ENCODE measurements around the gene ABCA7. TPM values are rescaled to one million over a fixed set of nuclear protein-coding genes. Genes with fewer than 3 reads are reported as not detected.

ABCA7 gene
- total RNA-seq, 4 donors from 2014 or later = 0.59 to 10.4 (median 2.7) TPM

DNA sequence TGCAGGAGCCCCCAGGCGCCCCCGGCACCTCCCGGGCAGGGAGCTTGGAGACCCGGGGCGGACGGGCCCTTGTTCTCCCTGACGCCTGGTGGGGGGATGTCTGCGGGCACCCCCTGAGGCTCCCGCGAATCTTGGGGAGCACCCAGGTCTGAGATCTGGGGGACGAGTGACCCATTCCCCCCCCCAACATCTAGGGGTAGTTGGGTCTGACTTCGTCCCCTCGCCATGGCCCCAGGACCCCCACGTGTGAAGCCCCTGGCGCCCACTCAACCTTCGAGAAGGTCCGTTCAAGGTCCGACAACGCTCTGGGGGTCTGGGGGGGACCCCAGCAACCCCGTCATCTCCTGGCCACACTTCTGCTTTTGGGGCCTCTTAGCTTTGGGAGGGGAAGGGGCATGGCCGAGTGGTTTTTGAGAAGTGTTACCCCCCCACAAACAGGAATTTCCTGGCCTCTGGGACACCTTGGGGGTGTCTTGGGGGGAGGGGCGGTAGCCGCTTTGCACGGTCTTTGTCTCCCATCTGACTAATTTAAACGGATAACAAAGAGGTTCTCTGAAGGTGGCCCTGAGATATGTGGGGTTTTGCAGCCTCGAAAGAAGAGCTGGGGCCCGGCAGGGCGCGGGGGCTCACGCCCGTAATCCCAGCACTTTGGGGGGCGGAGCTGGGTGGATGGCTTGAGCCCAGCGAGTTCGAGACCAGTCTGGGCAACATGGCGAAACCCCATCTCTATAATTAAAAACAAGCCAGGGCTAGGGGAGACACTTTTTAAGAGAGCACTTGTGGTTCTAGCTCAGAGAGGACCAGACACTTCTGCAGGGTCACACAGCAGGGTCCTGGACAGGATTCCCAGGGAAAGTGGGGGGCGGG lies 12.9 kb upstream of the ABCA7 start:
- TF ChIP-seq, protein P1, sequence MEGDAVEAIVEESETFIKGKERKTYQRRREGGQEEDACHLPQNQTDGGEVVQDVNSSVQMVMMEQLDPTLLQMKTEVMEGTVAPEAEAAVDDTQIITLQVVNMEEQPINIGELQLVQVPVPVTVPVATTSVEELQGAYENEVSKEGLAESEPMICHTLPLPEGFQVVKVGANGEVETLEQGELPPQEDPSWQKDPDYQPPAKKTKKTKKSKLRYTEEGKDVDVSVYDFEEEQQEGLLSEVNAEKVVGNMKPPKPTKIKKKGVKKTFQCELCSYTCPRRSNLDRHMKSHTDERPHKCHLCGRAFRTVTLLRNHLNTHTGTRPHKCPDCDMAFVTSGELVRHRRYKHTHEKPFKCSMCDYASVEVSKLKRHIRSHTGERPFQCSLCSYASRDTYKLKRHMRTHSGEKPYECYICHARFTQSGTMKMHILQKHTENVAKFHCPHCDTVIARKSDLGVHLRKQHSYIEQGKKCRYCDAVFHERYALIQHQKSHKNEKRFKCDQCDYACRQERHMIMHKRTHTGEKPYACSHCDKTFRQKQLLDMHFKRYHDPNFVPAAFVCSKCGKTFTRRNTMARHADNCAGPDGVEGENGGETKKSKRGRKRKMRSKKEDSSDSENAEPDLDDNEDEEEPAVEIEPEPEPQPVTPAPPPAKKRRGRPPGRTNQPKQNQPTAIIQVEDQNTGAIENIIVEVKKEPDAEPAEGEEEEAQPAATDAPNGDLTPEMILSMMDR (IDR thresholded peaks at IDR 0.05) = no peak
- no peak for TF ChIP-seq POLR2A (IDR thresholded peaks at IDR 0.05)
- H3K36me3 ChIP-seq = no peaks in the 10 kb centered on the region
- H3K4me3 ChIP-seq = peak overlapping the region; percentile 85 to 89
- DNase-seq = no peak
- peaks cover 0 to 6% of the 10 kb centered on the region in 2 donors for H3K4me1 ChIP-seq
- intact Hi-C loops (cut with DNase I; ENCODE audit: low total_unique reads) = no loop called here
- H3K9me3 ChIP-seq = no peaks in the 10 kb centered on the region
- H3K27me3 ChIP-seq = no peaks in the 10 kb centered on the region
- peak overlapping the region; percentile 95 for H3K27ac ChIP-seq

DNA sequence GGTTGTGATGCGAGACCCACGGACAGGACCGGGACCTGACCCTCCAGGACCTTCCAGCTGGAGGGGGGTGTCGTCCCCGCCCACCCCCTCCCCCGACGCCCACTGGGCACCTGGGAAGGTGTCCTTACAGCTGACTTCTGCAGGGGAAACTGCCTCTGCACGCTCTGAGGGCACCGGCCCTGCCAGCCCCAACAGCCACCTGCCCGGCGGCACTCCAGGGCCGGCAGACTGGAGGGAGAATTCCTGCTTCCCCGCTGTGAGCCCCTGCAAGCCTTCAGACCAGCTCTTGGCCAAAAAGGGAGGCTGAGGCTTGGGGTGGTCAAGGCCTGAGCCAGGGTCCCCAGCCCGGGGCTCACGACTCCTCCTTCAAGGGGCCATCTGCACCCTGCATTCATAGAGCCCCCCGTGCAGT lies 12.3 kb upstream of the ABCA7 start:
- intact Hi-C loops (cut with DNase I; ENCODE audit: low total_unique reads) = no loop called here

DNA sequence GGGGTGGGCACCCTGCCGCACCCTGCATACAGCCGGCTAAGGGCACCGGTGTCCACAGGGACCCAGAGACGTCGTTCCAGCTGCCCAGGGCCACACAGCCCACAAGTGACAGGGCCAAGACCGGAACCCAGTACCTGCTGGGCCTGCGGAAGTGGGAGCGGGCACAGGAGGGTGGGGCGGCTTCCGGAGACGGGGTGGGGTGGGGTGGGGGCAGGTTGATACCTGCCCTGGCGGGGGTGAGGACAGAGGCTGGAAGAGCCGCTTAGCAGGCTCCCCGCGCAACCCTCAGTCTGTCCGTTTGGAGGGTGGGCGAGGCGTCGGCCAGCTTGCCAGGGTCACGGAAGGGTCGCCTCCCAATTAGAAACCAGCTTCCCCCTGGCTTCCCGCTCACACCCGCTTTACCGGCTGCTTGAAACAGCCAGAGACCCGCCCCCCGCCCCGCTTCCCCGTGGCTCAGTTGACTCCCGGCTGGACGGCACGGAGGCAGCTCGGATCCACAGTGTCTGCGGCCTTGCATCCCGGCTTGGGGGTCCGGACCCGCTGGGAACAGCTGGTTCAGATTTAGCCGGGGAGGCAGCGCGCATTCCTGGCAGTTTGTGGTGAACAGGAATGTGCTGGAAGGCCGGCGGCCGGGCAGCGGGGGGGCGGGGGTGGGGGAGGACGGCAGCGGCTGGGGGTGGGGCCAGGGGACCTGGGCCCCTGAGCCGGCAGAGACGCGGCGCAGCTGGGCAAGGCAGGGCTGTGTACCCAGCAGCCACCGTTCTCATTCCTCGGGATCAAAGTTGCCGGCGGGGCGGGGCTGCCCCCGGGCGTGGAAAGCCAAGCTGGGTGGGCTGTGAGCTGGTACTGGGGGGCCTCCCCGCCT lies 11.6 kb upstream of the ABCA7 start:
- DNase-seq = peak; percentile 72 to 75
- H3K27ac ChIP-seq = peak overlapping the region; percentile 95
- peaks cover 0 to 6% of the 10 kb centered on the region in 2 donors for H3K4me1 ChIP-seq
- TF ChIP-seq, protein P1 (IDR thresholded peaks at IDR 0.05) = no peak
- TF ChIP-seq POLR2A (IDR thresholded peaks at IDR 0.05) = peak in 1 of 2 donors; percentile 17
- H3K36me3 ChIP-seq = no peaks in the 10 kb centered on the region
- H3K4me3 ChIP-seq = peak overlapping the region; percentile 85 to 89
- H3K27me3 ChIP-seq = no peaks in the 10 kb centered on the region
- H3K9me3 ChIP-seq = no peaks in the 10 kb centered on the region
- intact Hi-C loops (cut with DNase I; ENCODE audit: low total_unique reads) = no loop called here

More for the DNA sequence above, 12.3 kb upstream of the ABCA7 start:
- Histone ChIP-seq H3K4me3 (peak overlapping the region; percentile 85 to 89), H3K36me3 (no peaks in the 10 kb centered on the region), H3K27ac (peak overlapping the region; percentile 95), H3K4me1 (peaks cover 0 to 6% of the 10 kb centered on the region in 2 donors), H3K9me3 (no peaks in the 10 kb centered on the region), H3K27me3 (no peaks in the 10 kb centered on the region)
- TF ChIP-seq, protein P1 (IDR thresholded peaks at IDR 0.05) = no peak
- no peak for DNase-seq

DNA sequence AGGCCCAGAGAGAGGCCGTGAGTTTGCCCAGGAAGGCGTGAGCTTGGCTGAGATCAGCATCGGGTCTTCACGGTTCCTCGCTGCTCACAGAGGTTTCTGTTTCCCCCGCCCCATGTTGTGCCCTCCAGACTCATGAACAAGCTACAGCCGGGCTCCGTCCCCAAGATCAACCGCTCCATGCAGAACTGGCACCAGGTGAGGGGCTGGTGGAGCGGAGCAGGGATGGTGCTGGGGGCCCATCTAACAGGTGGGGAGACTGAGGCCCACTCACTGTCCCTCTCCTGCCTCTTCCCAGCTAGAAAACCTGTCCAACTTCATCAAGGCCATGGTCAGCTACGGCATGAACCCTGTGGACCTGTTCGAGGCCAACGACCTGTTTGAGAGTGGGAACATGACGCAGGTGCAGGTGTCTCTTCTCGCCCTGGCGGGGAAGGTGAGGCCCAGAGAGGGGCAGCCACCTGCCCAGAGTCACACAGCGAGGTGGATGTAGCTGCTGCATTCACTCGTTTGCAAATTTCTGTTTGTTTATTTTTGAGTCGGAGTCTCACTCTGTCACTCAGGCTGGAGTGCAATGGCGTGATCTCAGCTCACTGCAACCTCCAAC lies 7.5 kb upstream of the ABCA7 start:
- DNase-seq = no peak
- Histone ChIP-seq H3K4me3 (no peak overlapping the region), H3K9me3 (no peaks in the 10 kb centered on the region), H3K36me3 (no peaks in the 10 kb centered on the region), H3K4me1 (peaks cover 0 to 6% of the 10 kb centered on the region in 2 donors), H3K27ac (no peak overlapping the region), H3K27me3 (no peaks in the 10 kb centered on the region)
- intact Hi-C loops (cut with DNase I; ENCODE audit: low total_unique reads) = loop anchor here (10.0 kb wide), 1 partner anchor 52 kb away; no protein-coding TSS in a partner anchor
- TF ChIP-seq, protein P1 (IDR thresholded peaks at IDR 0.05) = no peak
- TF ChIP-seq POLR2A (IDR thresholded peaks at IDR 0.05) = no peak

Data from uterus (tissue), 4 donors.